ENCODE data around the gene CNTN4. TPM values are rescaled to one million over a fixed set of nuclear protein-coding genes. Genes with fewer than 3 reads are reported as not detected.

The CNTN4 gene
- total RNA-seq, 1 experiment from 2014 or later = not detected

DNA sequence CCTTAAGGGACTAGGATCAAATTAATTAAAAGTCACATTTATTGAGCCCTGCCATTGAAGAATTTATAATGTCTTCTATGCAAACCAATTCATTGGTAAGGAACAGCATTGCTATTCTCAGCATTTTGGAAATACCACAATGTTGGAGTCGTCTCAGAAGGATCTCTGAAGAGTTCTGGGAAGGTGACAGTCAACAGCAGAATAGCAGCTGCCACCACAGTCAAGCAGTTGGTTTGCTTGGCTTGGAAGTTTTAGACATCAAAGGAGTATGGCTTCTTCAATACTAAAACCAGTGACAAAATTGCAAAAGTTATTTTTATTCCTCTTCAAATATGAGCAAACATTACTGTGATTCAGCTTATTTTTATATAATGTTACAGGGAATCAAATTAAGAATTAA, 167.9 kb downstream of the CNTN4 start:
- DNase-seq (ENCODE audit: low read depth) = no peak

DNA sequence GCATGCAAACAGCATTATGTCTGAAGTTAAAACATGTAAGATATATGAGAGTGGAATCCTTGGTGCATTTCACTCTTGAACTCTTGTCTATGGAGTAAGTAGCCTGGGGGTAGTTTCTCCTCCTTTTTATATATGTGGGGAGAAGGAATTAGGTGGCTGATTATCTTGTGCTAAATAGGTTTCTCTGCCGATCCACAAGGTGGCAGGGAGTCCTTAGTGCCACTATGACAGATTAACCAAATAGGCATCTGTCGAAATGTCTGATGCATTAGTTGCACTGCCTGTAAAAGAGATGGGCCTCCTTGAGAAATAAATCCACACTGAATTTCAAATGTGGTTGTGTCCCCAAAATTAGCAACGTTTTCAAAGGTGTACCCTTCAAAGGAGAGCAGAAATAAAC, 170.1 kb downstream of the CNTN4 start:
- no peak for DNase-seq (ENCODE audit: low read depth)

DNA sequence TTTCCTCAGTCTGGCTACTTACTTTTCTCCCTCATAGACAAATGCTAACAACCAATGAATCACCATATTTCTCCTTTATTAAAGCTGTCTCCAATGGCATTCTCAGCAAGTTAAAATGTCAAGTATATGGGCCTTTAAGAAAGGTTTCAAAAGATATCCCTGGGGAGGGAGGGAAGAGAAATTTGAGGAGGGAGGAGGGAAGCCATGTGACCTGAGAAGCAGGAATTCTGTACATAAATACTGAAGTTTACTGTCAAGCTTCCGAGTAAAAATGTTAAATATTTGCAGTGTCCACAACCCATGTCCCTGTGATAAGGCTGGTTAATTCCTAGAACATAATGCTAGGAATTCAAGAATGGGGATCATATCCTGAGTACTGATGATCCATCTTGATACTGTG, 175.9 kb downstream of the CNTN4 start:
- DNase-seq (ENCODE audit: low read depth) = no peak

DNA sequence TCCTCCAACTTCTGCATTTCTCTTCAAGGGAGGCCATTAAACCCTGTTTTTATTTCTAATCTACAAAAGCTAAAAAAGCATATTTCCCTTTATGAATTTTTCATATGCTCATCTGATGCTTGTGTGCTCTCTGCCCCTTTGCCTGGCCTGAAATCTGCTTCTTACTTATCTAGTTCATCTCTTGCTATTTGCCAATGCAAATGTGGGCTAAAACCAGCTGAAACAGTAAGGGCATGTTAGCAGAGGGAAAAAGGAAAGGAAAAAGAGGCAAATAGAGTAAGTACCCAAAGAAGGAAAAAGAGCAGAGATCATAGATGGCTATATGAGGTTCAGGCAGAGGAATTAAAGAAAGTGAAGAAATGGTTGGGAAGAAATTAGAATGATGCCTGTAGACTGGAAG, 185.2 kb downstream of the CNTN4 start:
- DNase-seq (ENCODE audit: low read depth) = no peak

DNA sequence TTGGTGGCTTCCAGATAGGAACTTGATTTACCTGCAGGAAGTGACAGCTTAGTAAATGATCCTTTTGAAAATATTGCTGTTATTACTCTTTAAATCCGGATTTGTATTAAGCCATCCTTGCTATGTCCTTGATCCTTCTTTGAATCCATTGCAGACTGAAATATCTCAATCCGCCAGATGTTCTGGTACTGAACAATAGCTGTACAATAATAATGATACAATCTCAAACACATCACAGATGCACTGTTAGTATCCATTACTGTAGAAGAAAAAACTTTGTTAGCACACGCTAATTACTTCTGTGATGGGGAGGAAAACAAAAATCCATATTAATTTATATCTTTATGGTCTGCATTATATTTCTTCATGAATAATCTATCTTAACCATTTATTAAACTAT, 202.3 kb downstream of the CNTN4 start:
- DNase-seq (ENCODE audit: low read depth) = no peak

DNA sequence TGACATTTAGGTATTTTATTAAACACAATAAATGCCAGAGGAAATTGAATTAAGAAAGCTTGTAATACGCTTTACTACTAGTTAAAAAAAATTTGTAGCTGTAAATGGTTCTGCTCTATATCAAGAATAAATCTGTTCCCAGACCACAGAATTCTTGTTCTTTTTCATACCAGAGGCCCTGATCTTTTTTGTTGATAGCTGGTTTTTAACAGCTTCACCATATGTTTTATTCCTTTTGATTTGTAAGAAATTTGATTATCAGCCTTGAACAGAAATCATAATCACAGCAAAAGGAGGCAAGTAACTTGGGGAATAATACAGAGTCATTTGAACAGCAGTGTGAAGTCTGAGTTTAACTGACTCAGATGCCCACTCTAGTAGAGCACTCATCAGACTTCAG, 202.7 kb downstream of the CNTN4 start:
- DNase-seq (ENCODE audit: low read depth) = no peak

DNA sequence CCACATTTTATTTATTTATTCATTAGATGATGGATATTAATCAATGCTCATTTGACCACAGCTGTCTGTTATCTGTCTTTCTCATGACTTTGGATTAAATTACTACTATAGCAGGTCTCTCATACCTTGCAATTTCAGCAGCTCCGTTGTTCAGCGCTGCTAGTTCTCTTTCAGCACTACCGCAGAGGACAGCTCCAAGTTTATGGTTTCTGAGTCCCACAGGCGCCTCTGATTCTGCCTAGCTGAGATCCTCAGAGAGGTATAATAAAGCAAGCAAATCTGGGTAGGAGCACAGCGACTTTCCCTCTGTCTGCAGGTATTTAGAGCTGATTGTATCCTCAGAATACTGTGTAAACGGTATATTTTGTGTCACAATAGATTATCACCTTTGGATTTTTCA, 204.9 kb downstream of the CNTN4 start:
- DNase-seq (ENCODE audit: low read depth) = peak; percentile 2

DNA sequence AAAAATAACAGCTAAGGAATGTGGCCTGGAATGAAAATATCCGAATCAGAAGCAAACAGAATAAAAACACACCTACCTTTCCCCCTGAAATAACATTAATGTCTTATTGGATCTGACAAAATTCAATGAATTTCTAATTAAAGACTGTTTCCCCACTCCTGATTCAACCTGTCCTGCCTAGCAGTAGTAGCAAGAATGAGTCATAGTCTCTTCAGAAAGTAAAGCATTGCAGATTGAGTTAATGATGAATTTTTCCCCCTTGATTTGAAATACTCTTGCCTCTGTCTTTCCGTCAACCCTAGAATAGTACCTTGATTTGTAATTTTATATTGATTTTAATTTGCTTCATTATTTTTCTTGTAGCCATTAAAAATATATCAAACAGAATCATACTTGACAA, 212.4 kb downstream of the CNTN4 start:
- no peak for DNase-seq (ENCODE audit: low read depth)

DNA sequence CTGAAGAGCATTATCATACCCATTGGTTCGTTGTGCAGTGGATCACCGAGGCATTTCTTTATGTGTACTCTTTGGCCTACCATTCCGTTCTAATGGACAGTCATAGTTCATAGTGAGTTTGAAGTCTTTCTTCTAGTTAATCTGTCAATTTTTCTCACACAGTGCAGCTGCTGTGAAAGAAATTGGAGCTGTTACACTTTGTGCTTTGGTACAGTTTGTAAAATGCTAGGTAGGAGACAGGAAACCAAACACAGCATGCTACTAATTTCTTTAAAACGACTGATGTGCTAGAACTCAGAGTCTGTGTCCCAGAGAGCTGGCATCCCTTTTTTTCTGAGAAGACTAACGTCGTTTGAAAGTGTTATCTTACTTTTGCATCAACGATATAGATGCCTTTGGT, 218.9 kb downstream of the CNTN4 start:
- DNase-seq (ENCODE audit: low read depth) = no peak

DNA sequence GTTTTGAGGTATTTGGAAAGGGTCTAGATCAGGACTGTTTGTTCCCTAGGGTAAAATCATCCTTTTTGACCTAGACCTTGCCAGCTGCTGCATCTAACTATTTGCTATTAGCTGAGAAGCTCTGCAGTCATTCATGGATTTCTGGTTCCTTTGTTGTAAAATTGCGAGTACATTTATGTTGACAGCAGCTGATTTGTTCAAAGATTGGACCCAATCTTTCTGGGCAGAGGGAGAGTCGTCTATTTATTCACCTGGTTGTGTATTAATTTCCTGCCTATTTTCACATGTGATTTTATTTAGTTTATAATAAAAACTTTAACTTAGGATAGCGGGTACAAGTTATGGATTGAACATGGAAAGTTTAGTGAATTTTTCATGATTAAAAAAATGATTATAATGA, 236.3 kb downstream of the CNTN4 start:
- no peak for DNase-seq (ENCODE audit: low read depth)

DNA sequence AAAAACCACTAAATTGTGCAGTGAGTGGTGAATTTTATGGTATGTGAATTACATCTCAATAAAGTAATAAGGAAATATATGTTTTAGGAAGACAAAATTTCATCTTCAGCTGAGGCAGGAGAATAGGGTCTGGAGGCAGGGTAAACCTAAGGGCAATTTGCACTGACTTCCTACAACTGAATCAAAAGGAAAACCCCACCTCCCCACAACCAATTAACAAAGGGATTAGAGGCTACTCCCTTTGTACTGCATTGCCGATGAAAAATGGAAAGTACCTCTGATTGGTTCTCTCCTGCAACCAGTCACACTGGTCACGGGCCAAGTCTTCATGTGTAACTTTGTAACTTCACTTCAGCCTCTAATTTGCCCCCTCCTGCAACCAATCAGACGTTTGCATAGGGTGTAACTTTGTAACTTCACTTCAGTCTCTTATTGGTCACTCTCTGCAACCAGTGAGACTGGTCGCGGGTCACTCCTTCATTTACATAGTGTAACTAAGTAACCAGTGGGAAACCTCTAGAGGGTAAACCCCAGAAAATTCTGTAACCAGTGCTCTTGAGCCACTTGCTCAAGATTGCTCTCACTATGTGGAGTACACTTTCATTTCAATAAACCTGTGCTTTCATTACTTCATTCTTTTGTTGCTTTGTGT, 244.5 kb downstream of the CNTN4 start:
- DNase-seq (ENCODE audit: low read depth) = no peak

DNA sequence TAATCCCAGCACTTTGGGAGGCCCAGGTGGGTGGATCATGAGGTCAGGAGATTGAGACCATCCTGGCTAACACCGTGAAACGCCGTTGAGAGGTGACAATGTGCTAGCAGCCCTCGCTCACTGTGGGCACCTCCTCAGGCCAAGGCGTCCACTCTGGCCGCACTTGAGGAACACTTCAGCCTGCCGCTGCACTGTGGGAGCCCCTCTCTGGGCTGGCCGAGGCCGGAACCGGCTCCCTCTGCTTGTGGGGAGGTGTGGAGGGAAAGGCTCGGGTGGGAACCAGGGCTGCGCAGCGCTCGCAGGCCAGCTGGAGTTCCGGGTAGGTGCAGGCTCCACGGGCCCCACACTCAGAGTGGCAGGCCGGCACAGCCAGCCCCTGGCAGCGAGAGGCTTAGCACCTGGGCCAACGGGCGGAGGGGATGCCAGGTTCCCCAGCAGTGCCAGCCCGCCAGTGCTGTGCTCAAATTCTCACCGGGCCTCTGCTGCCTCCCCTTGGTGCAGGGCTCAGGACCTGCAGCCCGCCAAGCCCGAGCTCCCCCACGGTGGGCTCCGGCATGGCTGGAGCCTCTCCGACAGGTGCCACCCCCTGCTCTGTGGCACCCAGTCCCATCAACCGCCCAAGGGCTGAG, 253.6 kb downstream of the CNTN4 start:
- DNase-seq (ENCODE audit: low read depth) = no peak

DNA sequence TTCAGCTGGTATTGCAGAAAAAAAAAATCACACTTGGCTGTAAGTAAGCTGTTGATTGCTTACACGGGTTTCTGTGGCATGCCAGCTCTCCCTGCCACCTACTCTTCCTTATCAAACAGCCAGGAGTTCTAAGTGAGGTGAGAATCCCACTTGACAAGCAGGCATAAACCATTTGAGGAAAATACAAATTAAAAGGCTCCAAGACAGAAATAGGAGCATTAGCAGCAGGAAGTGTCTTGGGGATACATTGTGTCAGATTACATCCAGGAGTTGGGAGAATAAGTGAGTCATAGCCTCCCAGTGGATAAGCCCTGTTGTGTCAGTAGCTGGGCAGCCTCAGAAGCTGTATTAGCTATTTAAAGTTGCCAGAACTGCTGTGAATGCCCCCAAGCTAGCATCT, 256.0 kb downstream of the CNTN4 start:
- peak; percentile 1 for DNase-seq (ENCODE audit: low read depth)

DNA sequence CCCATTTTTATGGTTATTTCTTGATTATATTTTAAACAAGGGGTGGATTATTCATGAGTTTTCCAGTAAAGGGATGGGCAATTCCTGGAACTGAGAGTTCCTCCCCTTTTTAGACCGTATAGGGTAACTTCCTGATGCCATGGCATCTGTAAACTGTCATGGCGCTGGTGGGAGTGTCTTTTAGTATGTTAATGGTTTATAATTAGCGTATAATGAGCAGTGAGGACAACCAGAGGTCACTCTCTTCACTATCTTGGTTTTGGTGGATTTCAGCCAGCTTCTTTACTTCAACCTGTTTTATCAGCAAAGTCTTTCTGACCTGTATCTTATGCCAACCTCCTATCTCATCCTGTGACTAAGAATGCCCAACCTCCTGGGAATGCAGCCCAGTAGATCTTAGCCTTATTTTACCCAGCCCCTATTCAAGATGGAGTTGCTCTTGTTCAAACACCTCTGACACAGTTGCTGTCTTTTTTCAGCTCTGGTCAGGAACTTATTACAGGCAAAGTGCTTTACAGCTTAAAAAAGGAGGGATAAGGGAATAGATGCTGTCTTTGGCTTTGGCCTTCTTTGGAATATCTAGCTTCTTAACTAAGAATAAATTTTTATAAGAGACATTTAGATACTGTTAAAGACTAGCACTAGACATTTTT, 257.8 kb downstream of the CNTN4 start:
- DNase-seq (ENCODE audit: low read depth) = no peak

DNA sequence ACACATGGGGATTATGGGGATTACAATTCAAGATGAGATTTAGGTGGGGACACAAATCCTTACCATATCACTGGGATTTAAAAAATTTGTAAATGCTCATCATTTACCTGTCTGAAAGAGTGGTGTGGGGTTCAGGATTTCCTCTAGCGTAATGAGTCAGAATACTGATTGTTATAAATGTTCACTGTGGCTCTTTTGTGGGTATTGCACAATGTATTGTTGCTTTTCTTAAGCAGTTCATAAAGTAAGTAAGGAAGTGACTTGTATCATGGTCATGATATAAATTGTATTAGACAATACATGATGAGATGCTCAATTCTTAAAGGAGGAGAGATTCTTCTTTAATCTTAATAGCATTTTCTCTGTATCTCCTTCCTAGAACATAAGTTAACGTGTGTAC, 262.1 kb downstream of the CNTN4 start:
- DNase-seq (ENCODE audit: low read depth) = no peak

DNA sequence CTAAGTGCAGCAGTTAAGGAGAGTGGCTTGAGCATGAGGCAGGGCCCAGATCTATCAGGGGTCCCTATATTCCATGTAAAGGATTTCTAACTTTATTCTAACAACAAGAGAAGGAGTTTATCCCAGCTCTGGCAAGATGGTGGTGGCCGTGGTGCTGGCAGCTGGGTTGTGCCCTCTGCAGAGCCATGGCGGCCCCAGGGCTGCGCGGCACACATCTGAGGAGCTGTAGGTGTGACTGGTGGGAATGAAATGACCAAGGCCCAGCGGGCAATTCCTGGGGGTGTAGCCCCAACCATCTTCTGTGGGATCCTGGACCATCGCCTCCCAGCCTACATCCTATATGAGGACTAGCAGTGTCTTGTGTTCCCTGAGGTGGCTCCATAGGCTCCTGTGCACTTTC, 263.5 kb downstream of the CNTN4 start:
- DNase-seq (ENCODE audit: low read depth) = no peak

DNA sequence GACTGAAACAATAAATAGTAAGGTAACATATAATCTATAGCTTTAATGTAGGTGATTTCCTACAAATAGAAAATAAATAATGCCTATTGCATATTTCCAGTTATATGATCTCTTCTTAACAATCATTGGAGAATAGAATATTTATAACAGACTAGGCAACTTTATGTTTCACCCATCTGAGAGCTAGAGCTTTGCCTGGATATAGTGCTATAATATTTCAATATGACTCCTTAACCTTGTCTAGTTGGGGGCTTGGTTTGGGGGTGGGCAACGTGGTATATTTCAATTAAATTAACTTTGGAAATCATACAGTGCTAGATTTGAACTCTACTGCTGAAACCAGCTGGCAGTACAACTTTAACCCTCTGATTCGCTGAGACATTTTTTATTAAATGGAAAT, 265.2 kb downstream of the CNTN4 start:
- no peak for DNase-seq (ENCODE audit: low read depth)

DNA sequence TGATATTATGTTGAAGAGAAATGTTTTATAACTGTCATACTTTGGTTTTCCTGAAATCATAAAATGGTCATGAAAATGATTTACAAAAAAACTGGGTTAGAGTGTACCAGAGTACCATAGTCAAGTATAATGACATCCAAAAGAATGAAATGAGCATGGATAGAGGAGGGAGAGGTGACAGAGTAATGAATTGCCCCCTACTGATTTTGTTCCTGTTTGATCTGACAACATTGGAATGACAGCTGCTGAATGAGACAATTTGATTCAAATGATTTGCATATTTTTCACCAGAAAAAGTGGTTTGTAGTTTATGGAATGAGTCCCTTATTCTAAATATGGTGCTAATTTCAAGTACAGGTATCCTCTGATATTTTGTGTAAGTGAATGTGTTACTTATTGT, 271.7 kb downstream of the CNTN4 start:
- no peak for DNase-seq (ENCODE audit: low read depth)

DNA sequence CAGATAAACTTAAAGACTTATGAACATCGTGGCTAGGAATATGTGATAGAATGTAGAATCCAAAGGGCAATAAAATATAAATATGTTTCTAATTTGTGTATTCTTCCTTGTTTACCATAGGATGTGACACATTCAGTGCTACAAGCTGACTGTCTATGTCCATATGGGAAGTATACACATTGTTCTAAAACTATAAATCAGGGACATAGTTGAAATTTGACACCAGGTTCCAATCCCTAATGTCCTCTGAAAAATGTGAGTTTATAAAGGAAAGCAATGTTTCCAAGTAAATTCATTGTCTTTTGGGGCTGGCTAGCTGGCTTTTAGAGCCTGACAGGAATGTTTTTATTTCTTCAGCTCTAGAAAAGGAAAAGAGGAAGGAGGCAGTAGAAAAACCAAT, 273.6 kb downstream of the CNTN4 start:
- no peak for DNase-seq (ENCODE audit: low read depth)

DNA sequence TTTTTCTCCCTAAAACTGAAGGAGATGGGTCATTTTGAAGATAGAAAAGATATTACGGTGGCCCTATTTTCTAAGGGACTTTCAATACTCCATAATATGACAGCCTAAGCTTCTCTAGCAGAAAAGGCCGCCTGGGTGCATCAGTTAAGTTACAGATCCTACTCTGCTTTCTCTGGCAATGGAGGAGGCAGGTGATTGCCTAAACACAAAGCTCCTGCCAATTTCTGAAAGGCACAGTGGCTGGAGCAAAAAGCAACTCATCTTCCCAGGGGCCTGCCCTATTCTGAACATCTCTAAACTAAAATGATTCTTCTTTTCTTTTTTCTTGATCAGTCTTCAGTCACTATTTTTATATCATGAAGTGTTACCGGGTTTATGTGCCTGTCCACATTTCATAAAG, 276.7 kb downstream of the CNTN4 start:
- no peak for DNase-seq (ENCODE audit: low read depth)

DNA sequence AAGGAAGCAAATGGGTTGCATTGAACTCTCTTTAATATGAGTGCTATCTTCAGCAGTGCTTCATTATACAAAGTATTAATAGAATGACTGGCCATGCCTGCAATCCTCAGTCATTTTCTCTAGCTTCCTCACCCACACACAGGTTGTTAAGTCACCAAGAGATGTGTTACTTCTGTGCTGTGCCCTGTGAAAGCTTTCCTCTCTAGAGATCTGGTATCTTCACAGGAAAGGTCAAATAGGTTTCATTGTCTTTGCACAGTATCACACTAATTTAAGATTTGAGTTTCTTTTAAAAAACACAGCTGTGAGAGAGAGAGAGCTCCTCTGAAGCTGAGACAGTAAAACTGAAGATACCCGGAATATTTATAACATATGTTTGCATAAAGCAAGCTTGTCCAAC, 278.6 kb downstream of the CNTN4 start:
- no peak for DNase-seq (ENCODE audit: low read depth)

DNA sequence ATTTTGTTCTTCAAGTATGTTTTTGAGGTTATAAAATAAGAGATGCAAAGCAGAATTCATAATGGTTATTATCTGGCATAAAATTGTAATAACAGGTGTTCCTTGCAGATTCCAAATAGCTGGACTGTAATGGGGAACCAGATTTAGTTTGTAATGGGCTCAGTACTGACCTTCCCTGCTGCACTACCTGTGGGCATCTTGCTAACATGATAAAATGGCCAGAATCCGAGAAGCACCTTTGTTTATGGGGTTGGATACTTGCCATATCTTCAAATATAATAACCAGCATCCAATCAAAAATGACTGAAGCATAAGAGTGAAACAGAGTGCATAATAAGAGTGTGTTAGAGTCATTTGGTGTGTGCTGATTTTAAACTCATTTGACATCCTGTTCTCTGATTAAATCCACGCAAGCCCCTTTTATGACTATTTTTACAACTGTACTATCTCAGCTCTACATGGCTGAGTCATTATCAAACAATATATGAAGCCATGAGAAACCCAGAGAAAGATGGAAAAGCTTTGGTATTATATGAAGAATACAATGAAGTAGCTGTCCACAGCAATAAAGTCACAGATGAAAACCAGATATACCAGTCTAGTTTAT, 292.4 kb downstream of the CNTN4 start:
- DNase-seq (ENCODE audit: low read depth) = no peak

DNA sequence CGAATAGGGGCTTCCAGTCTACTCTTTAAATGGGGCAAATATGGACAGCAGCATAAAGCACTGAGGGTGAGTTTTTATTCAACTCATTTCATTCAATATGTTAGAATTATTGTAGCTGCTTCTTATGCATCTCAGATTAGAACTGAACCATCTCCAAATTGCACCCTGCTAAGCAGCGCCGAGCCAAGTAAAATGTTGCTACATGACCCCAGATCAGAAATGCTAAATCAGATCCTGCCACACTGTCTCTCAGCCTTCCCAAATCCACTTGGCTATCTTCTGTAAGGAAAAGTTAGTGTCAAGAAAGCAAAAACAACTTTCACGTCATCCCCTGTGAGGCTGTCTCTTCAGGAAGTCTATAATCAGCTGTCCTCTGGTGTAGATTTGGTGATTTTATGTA, 293.2 kb downstream of the CNTN4 start:
- no peak for DNase-seq (ENCODE audit: low read depth)
